WTC11 (cell line): ENCODE results near the gene FEV. TPM values are rescaled to one million over a fixed set of nuclear protein-coding genes. Genes with fewer than 3 reads are reported as not detected.

Experiments
- ATAC-seq: fragments of 200-7000 bp; cut with Tn5 transposase; 2 replicates; pipeline ENCODE4 v1.10.0; 2021; ENCODE audit warnings: mild to moderate bottlenecking, moderate library complexity
- CTCF ChIA-PET: fragments of 300-600 bp; sonication (Branson Sonifier 250); formaldehyde crosslinking; loops from one replicate; lab custom pipeline; 2021; ENCODE audit warnings: antibody characterized with exemption; lab: Charles Lee
- POLR2A ChIA-PET: fragments of 350-600 bp; sonication (Branson Sonifier 250); formaldehyde crosslinking; loops from one replicate; lab custom pipeline; 2021; ENCODE audit warnings: antibody characterized with exemption; lab: Charles Lee
- DNase-seq: peaks from one replicate; pipeline ENCODE4 v3.0.0; 2021; ENCODE audit warnings: low spot score
- H3K27ac Mint-ChIP-seq: 2 replicates; pipeline ENCODE4 v1.8.0; 2021; ENCODE audit warnings: mixed read lengths
- H3K27me3 Mint-ChIP-seq: 2 replicates; pipeline ENCODE4 v1.8.0; 2021; ENCODE audit warnings: low read depth, mild to moderate bottlenecking, moderate library complexity, mixed read lengths
- H3K36me3 Mint-ChIP-seq: 2 replicates; pipeline ENCODE4 v1.8.0; 2021; ENCODE audit warnings: mixed read lengths
- H3K4me1 Mint-ChIP-seq: 2 replicates; pipeline ENCODE4 v1.8.0; 2022; ENCODE audit warnings: mixed read lengths
- H3K4me3 Mint-ChIP-seq: 2 replicates; pipeline ENCODE4 v1.8.0; 2021; ENCODE audit warnings: mild to moderate bottlenecking, moderate library complexity, mixed read lengths
- H3K9me3 Mint-ChIP-seq: 2 replicates; pipeline ENCODE4 v1.8.0; 2021; ENCODE audit warnings: mixed read lengths
- ARID4B ChIP-seq: sonication (generic); formaldehyde crosslinking; IDR thresholded peaks from 2 replicates; pipeline ENCODE4 v1.8.0; 2023; ENCODE audit warnings: missing genetic modification reagents, mild to moderate bottlenecking, borderline replicate concordance
- ATF3 ChIP-seq: sonication (generic); formaldehyde crosslinking; conservative IDR thresholded peaks from 2 replicates; pipeline ENCODE4 v1.8.1; 2022; ENCODE audit warnings: mild to moderate bottlenecking, missing genetic modification reagents
- E2F4 ChIP-seq: sonication (generic); formaldehyde crosslinking; IDR thresholded peaks from 2 replicates; pipeline ENCODE4 v1.8.1; 2022; ENCODE audit warnings: low read depth, mild to moderate bottlenecking, moderate library complexity, missing genetic modification reagents, borderline replicate concordance
- FOXK1 ChIP-seq: sonication (generic); formaldehyde crosslinking; IDR thresholded peaks from 2 replicates; pipeline ENCODE4 v1.8.0; 2022; ENCODE audit warnings: mild to moderate bottlenecking, moderate library complexity, missing genetic modification reagents
- FOXP4 ChIP-seq: sonication (generic); formaldehyde crosslinking; IDR thresholded peaks from 2 replicates; pipeline ENCODE4 v1.8.0; 2022; ENCODE audit warnings: mild to moderate bottlenecking, missing genetic modification reagents
- GABPB1 ChIP-seq: sonication (generic); formaldehyde crosslinking; IDR thresholded peaks from 2 replicates; pipeline ENCODE4 v1.8.1; 2023; ENCODE audit warnings: mild to moderate bottlenecking, missing genetic modification reagents
- HMGA2 ChIP-seq: fragments of 250-450 bp; sonication (Bioruptor Pico); IDR thresholded peaks from 2 replicates; pipeline ENCODE4 v1.4.0; 2021; ENCODE audit warnings: mild to moderate bottlenecking, moderate library complexity
- MXD4 ChIP-seq: fragments of 250-450 bp; sonication (Bioruptor Pico); IDR thresholded peaks from 2 replicates; pipeline ENCODE4 v1.8.0; 2021; ENCODE audit warnings: mild to moderate bottlenecking, moderate library complexity, borderline replicate concordance
- NR1H2 ChIP-seq: sonication (generic); formaldehyde crosslinking; IDR thresholded peaks from 2 replicates; pipeline ENCODE4 v1.9.0; 2021; ENCODE audit warnings: mild to moderate bottlenecking, moderate library complexity, missing genetic modification reagents
- TCF7 ChIP-seq: sonication (generic); formaldehyde crosslinking; IDR thresholded peaks from 2 replicates; pipeline ENCODE4 v1.8.0; 2022; ENCODE audit warnings: mild to moderate bottlenecking, low read depth, missing genetic modification reagents, moderate library complexity
- USF2 ChIP-seq: sonication (generic); formaldehyde crosslinking; IDR thresholded peaks from 2 replicates; pipeline ENCODE4 v1.8.1; 2023; ENCODE audit warnings: mild to moderate bottlenecking, missing genetic modification reagents, moderate library complexity
- ZNF232 ChIP-seq: sonication (generic); formaldehyde crosslinking; IDR thresholded peaks from 2 replicates; pipeline ENCODE4 v1.8.0; 2022; ENCODE audit warnings: mild to moderate bottlenecking, missing genetic modification reagents
- total RNA-seq: library from RNA; stranded (reverse); gene quantifications from 3 replicates; pipeline ENCODE4 v1.2.3, GENCODE V29; 2021
- TF ChIP-seq, protein P1 (sequence below): sonication (generic); formaldehyde crosslinking; IDR thresholded peaks from 2 replicates; pipeline ENCODE4 v1.8.1; 2023; ENCODE audit warnings: mild to moderate bottlenecking, missing genetic modification reagents
- TF ChIP-seq, protein P2 (sequence below): fragments of 250-450 bp; sonication (Bioruptor Pico); conservative IDR thresholded peaks from 2 replicates; pipeline ENCODE4 v1.9.0; 2021; ENCODE audit warnings: mild to moderate bottlenecking

Gene FEV
- total RNA-seq, 1 experiment from 2014 or later: not detected

- ChIA-PET POLR2A (no interaction called here), CTCF (interaction anchor here (1.0 to 2.3 kb wide), 2 partner anchors 10 to 31 kb away, joined by 3 to 19 read pairs; no protein-coding TSS in a partner anchor)
- Mint-ChIP-seq H3K27me3 (peaks cover 81% of the 10 kb centered on the region), H3K9me3 (peaks cover 5% of the 10 kb centered on the region; the same call in 1 of the 2 replicates), H3K4me1 (no peaks in the 10 kb centered on the region), H3K4me3 (no peak overlapping the region), H3K36me3 (no peaks in the 10 kb centered on the region), H3K27ac (no peak overlapping the region)
- no peak for ATAC-seq
- TF ChIP-seq MXD4 (CRISPR knock-in tag) (no peak), FOXP4 (no peak), TCF7 (CRISPR knock-in tag) (no peak), E2F4 (no peak), ARID4B (CRISPR knock-in tag) (no peak), USF2 (CRISPR knock-in tag) (no peak), ATF3 (CRISPR knock-in tag) (no peak), NR1H2 (CRISPR knock-in tag) (no peak), GABPB1 (CRISPR knock-in tag) (no peak), ZNF232 (no peak), HMGA2 (CRISPR knock-in tag) (no peak), FOXK1 (CRISPR knock-in tag) (no peak)
- TF ChIP-seq, protein P1, sequence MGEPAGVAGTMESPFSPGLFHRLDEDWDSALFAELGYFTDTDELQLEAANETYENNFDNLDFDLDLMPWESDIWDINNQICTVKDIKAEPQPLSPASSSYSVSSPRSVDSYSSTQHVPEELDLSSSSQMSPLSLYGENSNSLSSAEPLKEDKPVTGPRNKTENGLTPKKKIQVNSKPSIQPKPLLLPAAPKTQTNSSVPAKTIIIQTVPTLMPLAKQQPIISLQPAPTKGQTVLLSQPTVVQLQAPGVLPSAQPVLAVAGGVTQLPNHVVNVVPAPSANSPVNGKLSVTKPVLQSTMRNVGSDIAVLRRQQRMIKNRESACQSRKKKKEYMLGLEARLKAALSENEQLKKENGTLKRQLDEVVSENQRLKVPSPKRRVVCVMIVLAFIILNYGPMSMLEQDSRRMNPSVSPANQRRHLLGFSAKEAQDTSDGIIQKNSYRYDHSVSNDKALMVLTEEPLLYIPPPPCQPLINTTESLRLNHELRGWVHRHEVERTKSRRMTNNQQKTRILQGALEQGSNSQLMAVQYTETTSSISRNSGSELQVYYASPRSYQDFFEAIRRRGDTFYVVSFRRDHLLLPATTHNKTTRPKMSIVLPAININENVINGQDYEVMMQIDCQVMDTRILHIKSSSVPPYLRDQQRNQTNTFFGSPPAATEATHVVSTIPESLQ (CRISPR knock-in tag): no peak
- TF ChIP-seq, protein P2, sequence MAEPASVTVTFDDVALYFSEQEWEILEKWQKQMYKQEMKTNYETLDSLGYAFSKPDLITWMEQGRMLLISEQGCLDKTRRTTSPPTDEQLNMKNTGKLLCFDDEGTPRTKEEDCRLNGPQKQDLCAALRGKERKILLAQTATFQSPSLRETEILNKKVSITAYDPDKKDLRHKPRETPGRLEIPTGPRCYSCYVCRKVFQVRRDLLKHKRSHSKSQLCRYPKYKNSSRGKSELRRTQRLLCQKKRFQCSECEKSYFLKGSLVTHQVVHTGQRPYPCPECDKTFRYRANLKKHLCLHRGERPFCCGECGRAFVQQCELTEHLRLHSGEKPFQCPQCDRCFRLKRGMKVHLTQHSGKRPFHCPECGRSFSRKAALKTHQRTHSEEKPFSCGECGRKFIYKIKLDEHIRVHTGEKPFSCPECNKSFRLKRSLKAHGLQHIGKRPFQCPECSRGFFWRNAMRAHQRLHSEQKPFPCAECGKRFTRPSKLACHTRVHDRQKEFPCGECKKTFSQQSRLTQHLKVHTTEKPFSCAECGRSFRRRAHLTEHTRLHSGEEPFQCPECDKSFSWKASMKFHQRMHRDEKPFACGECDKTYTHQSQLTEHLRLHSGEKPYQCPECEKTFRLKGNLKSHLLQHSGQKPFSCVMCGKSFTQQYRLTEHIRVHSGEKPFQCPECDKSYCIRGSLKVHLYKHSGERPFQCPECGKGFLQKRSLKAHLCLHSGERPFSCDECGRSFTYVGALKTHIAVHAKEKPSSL (CRISPR knock-in tag): no peak
- DNase-seq: no peak
These were observed 14.1 kb downstream of the FEV start for GRCh38 chr2:218970894-218971293.
